Measurements from ENCODE around the gene IKZF3.

IKZF3 gene

GRCh38 chr17:39757176-39757662 lies 106.9 kb downstream of the IKZF3 start:
- no peaks in the 10 kb centered on the region for H3K9me3 ChIP-seq
- H3K36me3 ChIP-seq: no peaks in the 10 kb centered on the region
- no peak for TF ChIP-seq CTCF (IDR thresholded peaks at IDR 0.05; ENCODE audit: low read depth, low read length)
- H3K4me3 ChIP-seq (ENCODE audit: low read depth, low read length): no peak overlapping the region
- peaks cover 65% of the 10 kb centered on the region for H3K27me3 ChIP-seq
- no peak for DNase-seq
- no peaks in the 10 kb centered on the region for H3K4me1 ChIP-seq

- TF ChIP-seq CTCF (IDR thresholded peaks at IDR 0.05; ENCODE audit: low read depth, low read length): no peak
- no peaks in the 10 kb centered on the region for H3K9me3 ChIP-seq
- no peak overlapping the region for H3K4me3 ChIP-seq (ENCODE audit: low read depth, low read length)
- no peak for DNase-seq
- H3K4me1 ChIP-seq: no peaks in the 10 kb centered on the region
- peaks cover 58% of the 10 kb centered on the region for H3K27me3 ChIP-seq
- H3K36me3 ChIP-seq: no peaks in the 10 kb centered on the region
Observed at GRCh38 chr17:39756380-39757079, 107.6 kb downstream of the IKZF3 start.

GRCh38 chr17:39755554-39756379 lies 108.3 kb downstream of the IKZF3 start:
- TF ChIP-seq CTCF (IDR thresholded peaks at IDR 0.05; ENCODE audit: low read depth, low read length): no peak
- no peaks in the 10 kb centered on the region for H3K9me3 ChIP-seq
- H3K4me1 ChIP-seq: no peaks in the 10 kb centered on the region
- no peak overlapping the region for H3K4me3 ChIP-seq (ENCODE audit: low read depth, low read length)
- no peak for DNase-seq
- peaks cover 54% of the 10 kb centered on the region for H3K27me3 ChIP-seq
- no peaks in the 10 kb centered on the region for H3K36me3 ChIP-seq

GRCh38 chr17:39754958-39755553 lies 109.1 kb downstream of the IKZF3 start:
- no peak for TF ChIP-seq CTCF (IDR thresholded peaks at IDR 0.05; ENCODE audit: low read depth, low read length)
- Histone ChIP-seq H3K4me3 (ENCODE audit: low read depth, low read length) (peak overlapping the region; percentile 71), H3K36me3 (no peaks in the 10 kb centered on the region), H3K9me3 (no peaks in the 10 kb centered on the region), H3K4me1 (no peaks in the 10 kb centered on the region), H3K27me3 (peaks cover 48% of the 10 kb centered on the region)
- DNase-seq: no peak

GRCh38 chr17:39754161-39754957 lies 109.8 kb downstream of the IKZF3 start:
- H3K4me1 ChIP-seq: no peaks in the 10 kb centered on the region
- H3K9me3 ChIP-seq: no peaks in the 10 kb centered on the region
- H3K27me3 ChIP-seq: peaks cover 42% of the 10 kb centered on the region
- no peaks in the 10 kb centered on the region for H3K36me3 ChIP-seq
- TF ChIP-seq CTCF (IDR thresholded peaks at IDR 0.05; ENCODE audit: low read depth, low read length): peak; percentile 62
- H3K4me3 ChIP-seq (ENCODE audit: low read depth, low read length): peak overlapping the region; percentile 71
- peak; percentile 85 for DNase-seq

Measured in BE2C (cell line).